Measurements from ENCODE around the gene TMEM250. TPM values are rescaled to one million over a fixed set of nuclear protein-coding genes. Genes with fewer than 3 reads are reported as not detected.

Gene TMEM250
- total RNA-seq, 1 donor from 2014 or later, result 64.8 TPM

DNA sequence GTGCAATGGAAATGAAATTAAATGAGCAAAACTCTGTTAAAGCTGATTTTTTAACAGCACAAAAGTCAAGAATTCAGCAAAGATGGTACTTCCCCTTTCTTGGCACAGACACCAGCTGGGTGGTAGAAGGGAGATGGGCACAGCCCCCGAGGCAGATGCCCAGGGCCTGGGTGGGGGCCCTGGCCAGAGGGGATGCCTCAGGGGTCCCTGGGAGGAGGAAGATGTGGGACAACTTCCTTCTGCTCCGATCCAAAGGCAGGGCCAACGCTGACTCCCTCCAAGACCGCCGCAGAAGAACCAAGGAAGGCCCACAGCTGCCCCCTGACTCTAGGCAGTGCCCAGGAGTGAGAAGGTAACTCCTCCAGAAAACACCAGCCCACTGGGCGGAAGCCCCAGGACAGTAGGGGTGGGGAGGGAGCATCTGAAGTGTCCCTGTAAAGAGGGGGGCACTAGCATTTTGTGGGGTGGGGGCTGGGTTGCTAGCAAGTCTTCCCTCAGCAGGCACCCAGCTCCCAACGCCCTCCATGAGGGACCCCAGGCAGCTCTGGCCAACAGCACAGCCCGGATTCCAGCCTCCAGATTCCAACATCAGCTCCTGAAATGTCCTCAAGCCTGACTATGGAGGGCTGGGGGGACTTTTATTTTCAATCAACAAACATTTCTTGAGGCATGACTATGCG is 28.5 kb downstream of the TMEM250 start:
- no peak for DNase-seq (ENCODE audit: low read depth)
- Histone ChIP-seq H3K4me3 (ENCODE audit: low read depth, low read length) (no peak overlapping the region), H3K27me3 (ENCODE audit: control insufficient read depth, insufficient read depth, low read length) (no peaks in the 10 kb centered on the region), H3K36me3 (ENCODE audit: control insufficient read depth, insufficient read depth, low read length) (no peaks in the 10 kb centered on the region)
- TF ChIP-seq, protein P1, sequence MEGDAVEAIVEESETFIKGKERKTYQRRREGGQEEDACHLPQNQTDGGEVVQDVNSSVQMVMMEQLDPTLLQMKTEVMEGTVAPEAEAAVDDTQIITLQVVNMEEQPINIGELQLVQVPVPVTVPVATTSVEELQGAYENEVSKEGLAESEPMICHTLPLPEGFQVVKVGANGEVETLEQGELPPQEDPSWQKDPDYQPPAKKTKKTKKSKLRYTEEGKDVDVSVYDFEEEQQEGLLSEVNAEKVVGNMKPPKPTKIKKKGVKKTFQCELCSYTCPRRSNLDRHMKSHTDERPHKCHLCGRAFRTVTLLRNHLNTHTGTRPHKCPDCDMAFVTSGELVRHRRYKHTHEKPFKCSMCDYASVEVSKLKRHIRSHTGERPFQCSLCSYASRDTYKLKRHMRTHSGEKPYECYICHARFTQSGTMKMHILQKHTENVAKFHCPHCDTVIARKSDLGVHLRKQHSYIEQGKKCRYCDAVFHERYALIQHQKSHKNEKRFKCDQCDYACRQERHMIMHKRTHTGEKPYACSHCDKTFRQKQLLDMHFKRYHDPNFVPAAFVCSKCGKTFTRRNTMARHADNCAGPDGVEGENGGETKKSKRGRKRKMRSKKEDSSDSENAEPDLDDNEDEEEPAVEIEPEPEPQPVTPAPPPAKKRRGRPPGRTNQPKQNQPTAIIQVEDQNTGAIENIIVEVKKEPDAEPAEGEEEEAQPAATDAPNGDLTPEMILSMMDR (IDR thresholded peaks at IDR 0.05; ENCODE audit: insufficient read depth, low read length, poor library complexity, severe bottlenecking), result no peak

DNA sequence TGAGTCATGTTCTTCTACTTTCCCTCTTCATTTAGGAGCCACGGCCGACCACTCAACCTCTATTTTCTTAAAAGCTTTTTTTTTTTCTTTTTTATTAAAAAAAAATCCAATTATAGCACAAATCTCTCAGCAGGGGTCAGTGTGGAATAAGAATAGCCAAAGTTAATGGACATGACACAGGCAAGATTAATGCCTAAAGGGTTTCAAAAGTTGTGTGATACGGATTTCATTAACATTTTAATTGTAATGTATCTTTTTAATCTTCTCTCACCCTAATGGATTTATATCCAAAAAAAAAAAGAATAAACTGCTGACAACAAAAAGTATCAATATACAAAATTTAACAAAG is 29.0 kb downstream of the TMEM250 start:
- TF ChIP-seq, protein P1 (IDR thresholded peaks at IDR 0.05; ENCODE audit: insufficient read depth, low read length, poor library complexity, severe bottlenecking), result peak; percentile 21
- Histone ChIP-seq H3K27me3 (ENCODE audit: control insufficient read depth, insufficient read depth, low read length) (no peaks in the 10 kb centered on the region), H3K4me3 (ENCODE audit: low read depth, low read length) (no peak overlapping the region), H3K36me3 (ENCODE audit: control insufficient read depth, insufficient read depth, low read length) (no peaks in the 10 kb centered on the region)
- DNase-seq (ENCODE audit: low read depth), result no peak

DNA sequence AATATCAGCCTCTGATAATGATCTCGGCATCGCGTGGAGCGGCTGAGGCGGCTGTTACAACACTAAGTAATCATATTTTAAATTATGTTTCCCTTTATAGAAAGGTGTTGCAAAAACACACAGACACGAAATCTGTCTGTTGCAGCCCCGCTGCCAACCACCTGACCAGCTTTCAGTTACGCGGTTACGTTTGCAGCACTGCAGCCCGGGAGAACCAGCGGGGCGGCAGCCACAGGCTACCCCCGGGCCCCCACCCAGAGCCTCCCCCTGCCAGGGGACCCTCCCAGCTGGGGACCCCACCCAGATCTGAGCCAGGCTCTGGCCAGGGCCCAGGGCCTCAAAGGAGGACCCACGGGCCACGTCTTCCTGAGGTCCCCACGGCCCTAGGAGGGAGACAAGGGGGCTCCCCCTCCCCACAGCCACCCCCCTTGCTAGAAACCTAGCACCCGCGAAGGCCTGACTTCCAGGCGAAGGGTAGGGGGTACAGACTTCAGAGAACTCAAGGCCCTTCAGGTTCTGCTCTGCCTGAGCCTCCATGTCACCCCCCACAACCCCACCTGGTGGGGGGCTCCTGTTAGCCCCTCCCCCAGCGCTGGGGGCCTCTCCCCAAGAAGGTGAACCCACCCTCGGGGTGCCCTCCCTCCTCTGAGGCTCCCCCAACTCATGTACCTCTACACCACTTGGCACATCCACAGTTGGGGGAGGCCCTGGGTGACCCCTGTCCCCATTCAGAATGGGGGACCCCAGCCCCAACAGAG is 29.6 kb downstream of the TMEM250 start:
- TF ChIP-seq, protein P1 (IDR thresholded peaks at IDR 0.05; ENCODE audit: insufficient read depth, low read length, poor library complexity, severe bottlenecking), result no peak
- Histone ChIP-seq H3K4me3 (ENCODE audit: low read depth, low read length) (no peak overlapping the region), H3K27me3 (ENCODE audit: control insufficient read depth, insufficient read depth, low read length) (no peaks in the 10 kb centered on the region), H3K36me3 (ENCODE audit: control insufficient read depth, insufficient read depth, low read length) (no peaks in the 10 kb centered on the region)
- no peak for DNase-seq (ENCODE audit: low read depth)

DNA sequence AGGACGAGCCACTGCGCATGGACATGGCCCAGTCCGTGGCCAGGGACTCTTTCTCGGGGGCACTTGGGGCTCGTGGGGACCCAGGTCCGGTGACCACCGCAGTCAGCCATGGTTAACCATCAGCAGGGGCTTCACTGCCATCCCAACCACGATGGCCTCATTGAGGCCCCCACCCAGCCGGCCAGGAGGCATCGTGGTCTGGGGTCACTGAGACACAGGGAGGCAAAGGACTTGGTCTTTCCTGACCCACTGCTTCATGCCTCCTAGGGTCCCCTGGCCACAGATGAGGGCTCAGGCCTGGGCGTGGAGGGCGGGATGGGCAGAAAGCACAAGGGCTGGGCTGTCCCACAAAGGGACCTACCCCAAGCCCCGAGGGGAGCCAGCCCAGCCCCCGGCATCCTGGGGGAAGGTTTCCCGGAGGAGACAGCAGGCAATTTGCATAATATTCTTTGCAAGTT is 30.2 kb downstream of the TMEM250 start:
- Histone ChIP-seq H3K36me3 (ENCODE audit: control insufficient read depth, insufficient read depth, low read length) (no peaks in the 10 kb centered on the region), H3K4me3 (ENCODE audit: low read depth, low read length) (no peak overlapping the region), H3K27me3 (ENCODE audit: control insufficient read depth, insufficient read depth, low read length) (no peaks in the 10 kb centered on the region)
- DNase-seq (ENCODE audit: low read depth), result no peak
- TF ChIP-seq, protein P1 (IDR thresholded peaks at IDR 0.05; ENCODE audit: insufficient read depth, low read length, poor library complexity, severe bottlenecking), result no peak

DNA sequence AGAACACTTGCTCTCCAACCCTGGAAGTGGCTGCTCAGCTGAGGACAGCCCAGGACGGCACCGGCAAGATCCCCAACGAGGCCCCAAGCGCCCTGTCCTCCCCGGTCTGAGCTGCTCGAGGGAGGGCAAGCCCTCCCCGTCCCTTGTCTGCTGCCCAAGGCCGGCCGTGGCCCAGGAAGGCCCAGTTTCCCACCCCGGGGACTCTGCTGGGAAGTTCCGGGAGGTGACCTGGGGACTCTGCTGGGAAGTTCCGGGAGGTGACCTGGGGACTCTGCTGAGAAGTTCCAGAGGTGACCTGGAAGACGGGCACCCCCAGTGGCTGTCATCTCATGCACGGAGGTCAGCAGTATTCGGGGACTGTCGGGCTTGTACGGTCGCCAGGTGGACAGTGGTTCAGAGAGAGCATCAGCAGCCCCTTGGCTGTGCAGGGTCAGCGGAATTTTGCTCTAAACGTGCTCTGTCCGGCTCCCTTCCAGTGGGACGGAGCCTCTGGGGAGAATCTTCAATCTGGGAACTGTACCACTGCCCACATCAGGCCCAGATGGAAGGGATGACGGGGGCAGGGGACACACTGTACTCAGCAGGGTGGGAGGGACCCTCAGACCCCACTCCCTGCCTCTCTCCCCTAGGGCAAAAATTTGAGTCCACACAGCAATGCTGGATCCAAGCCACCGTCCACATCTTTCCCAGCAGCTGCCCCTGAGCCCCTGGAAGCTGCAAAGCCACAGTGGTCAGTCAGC is 30.8 kb downstream of the TMEM250 start:
- no peaks in the 10 kb centered on the region for H3K27me3 ChIP-seq (ENCODE audit: control insufficient read depth, insufficient read depth, low read length)
- H3K4me3 ChIP-seq (ENCODE audit: low read depth, low read length), result no peak overlapping the region
- TF ChIP-seq, protein P1 (IDR thresholded peaks at IDR 0.05; ENCODE audit: insufficient read depth, low read length, poor library complexity, severe bottlenecking), result no peak
- no peak for DNase-seq (ENCODE audit: low read depth)
- H3K36me3 ChIP-seq (ENCODE audit: control insufficient read depth, insufficient read depth, low read length), result no peaks in the 10 kb centered on the region

All from kidney epithelial cell (primary cell).